Suprapubic skin (tissue), 3 donors: ENCODE measurements around the gene IL6ST.

Experiments used
- CTCF ChIP-seq, 2 donors: fragments of 200-600 bp in 1 of 2; fragments of 450-650 bp in 1 of 2; sonication (generic) in 1 of 2; IDR thresholded peaks; one replicate each; pipeline ENCODE4 v1.5.1; 2016 to 2019; ENCODE audit warnings: antibody characterized with exemption in 2 of 2, mild to moderate bottlenecking in 1 of 2, moderate library complexity in 1 of 2
- EP300 ChIP-seq: sonication (generic); formaldehyde crosslinking; IDR thresholded peaks from one replicate; pipeline ENCODE4 v1.6.1; 2017; ENCODE audit warnings: antibody characterized with exemption
- POLR2A ChIP-seq, 2 donors: fragments of 450-650 bp; IDR thresholded peaks; one replicate each; pipeline ENCODE4 v1.6.1; 2017; ENCODE audit warnings: antibody characterized with exemption in 2 of 2, mild to moderate bottlenecking in 2 of 2, moderate library complexity in 2 of 2

DNA sequence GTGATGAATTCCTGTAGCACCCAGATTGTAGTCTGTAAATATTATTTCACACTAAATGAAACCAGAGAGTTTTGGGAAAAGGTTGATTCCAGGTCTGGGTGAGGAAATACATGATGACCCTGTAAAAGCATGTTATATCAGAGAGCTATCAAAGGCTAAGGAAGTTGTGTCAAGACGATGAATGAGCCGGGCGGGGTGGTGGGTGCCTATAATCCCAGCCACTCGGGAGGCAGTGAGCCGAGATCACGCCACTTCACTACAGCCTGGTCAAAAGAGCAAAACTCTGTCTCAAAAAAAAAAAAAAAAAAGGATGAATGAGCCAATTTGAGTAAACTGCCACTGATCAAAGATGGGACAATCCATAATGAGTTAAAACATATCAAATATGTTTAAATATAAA lies 29.2 kb downstream of the IL6ST start:
- TF ChIP-seq CTCF (IDR thresholded peaks at IDR 0.05) (no peak), EP300 (no peak), POLR2A (IDR thresholded peaks at IDR 0.05) (no peak)
